ENCODE results near the gene SNRNP25.
"Not testable (repeated sequence)": the region's sequence is repeated elsewhere in the genome, so short reads cannot be mapped to it uniquely, and the experiment has no call there.

SNRNP25 gene

GRCh38 chr16:53346-54236, at the start of gene SNRNP25, which contains the start of gene POLR3K:
Gene SNRNP25, plus strand, starts transcription at chr16:53828. Its CDS starts 189 bp downstream, at chr16:54017.
Gene POLR3K, minus strand, starts transcription at chr16:53608. Its CDS starts 22 bp downstream, at chr16:53586.
- peak; percentile 95 for DNase-seq

DNA sequence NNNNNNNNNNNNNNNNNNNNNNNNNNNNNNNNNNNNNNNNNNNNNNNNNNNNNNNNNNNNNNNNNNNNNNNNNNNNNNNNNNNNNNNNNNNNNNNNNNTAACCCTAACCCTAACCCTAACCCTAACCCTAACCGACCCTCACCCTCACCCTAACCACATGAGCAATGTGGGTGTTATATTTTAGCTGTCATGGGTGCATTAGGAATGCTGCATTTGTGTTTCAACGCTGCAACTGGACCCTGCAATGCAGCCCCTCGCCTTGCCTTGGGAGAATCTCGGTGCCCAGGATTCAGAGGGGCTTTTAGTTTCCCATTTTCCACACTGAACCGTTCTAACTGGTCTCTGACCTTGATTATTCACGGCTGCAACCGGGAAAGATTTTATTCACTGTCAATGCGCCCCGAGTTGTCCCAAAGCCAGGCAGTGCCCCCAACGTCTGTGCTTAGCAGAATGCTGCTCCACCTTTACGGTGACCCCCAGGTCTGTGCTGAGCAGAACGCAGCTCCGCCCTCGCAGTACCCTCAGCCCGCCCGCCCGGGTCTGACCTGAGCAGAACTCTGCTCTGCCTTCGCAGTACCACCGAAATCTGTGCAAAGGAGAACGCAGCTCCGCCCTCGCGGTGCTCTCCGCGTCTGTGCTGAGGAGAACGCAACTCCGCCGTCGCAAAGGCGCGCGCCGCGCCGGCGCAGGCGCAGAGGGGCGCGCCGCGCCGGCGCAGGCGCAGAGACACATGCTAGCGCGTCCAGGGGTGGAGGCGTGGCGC, 43.5 kb upstream of the SNRNP25 start:
- no peak for DNase-seq

- not testable (repeated sequence) for DNase-seq
These were observed 42.9 kb upstream of the SNRNP25 start for GRCh38 chr16:10772-11171.

GRCh38 chr16:17062-17765, 36.4 kb upstream of the SNRNP25 start:
- not testable (repeated sequence) for DNase-seq

- not testable (repeated sequence) for DNase-seq
These were observed 32.7 kb upstream of the SNRNP25 start for GRCh38 chr16:20886-21285.

GRCh38 chr16:24151-24550, 29.5 kb upstream of the SNRNP25 start:
- not testable (repeated sequence) for DNase-seq

DNA sequence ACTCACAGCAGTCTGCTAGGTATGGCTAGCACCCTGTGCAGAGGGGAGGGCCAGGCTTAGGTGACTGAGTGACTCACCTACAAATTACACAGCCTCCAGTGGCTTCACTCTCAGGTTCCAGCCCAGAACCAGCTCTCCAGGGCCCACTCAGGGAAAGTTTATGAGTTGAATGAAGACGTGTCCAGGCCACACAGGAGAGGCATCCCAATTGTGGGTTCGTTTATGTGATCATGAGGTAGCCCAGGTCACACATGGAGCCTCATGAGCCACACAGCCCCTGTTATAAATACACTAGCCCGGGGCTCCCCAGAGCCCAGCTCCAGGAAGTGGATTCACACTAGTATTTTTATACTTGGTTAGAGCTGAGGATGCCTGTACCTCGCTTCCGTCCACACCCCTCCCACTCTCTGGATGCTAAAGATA, 27.7 kb upstream of the SNRNP25 start:
- not testable (repeated sequence) for DNase-seq

- not testable (repeated sequence) for DNase-seq
These were observed 23.0 kb upstream of the SNRNP25 start for GRCh38 chr16:30627-31026.

DNA sequence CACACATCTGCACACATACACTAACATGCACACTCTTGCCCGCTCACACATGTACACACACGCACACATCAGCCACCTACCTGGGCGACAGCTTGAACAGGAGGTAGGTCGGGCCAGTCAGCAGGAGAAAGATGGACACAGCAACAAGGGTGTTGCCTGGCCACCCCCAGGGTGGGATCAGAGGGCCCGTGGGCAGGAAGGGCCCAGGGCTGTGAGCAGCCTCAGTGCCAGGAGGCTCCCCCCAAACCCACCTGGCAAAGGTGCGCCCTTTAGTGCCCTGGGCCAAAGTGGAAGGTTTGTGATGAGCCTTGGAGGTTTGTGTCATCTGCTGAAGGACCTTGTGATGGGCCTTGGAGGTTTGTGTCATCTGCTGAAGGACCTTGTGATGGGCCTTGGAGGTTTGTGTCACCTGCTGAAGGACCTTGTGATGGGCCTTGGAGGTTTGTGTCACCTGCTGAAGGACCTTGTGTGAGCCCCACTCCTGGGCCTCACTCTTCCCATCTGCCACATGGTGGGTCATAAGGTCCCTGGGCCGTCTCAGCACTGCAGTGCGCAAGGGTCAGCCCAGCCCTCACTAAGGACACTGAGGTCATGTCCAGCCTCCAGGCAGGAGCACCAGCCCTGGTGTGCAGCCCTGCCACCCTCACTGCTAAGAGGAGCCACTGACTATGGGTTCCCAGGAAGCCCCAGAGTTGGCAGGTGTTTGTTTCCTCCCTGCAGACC, 20.3 kb upstream of the SNRNP25 start:
- DNase-seq, result not testable (repeated sequence)

GRCh38 chr16:33877-34647, 19.6 kb upstream of the SNRNP25 start:
- no peak for DNase-seq

- no peak for DNase-seq
These were observed 19.0 kb upstream of the SNRNP25 start for GRCh38 chr16:34648-34987.

DNA sequence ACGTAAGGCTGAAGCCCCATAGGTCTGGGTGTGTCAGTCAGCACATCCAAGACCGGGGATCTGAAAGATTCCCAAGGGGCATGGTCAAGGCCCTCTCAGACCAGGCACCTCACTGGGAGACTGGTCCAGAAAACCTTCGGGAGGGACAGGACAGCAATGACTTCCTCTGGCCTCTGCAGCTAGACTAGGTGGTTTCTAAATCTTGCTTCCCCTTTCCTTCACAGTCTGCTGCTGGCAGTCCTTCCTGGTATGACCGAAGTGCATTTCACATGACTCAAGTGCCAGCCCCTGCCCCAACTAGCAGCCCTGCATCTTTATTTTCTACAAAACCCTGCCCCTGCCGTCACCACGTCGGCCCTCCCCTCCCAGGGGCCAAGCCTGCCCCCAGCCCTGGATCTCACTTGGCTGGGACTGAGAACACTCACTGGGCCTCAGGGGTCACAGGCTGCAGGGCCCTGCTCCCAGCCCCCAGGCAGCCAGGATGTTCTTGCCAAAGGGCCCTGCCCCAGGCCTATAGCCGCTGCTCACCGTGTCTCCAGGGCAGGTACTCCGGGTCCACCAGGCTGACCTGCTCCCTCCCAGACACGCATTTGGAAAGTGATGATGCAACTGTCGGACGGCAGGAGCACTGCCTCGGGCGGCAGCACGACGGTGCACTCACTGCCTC, 18.5 kb upstream of the SNRNP25 start:
- no peak for DNase-seq

- no peak for DNase-seq
These were observed 17.8 kb upstream of the SNRNP25 start for GRCh38 chr16:35678-36305.

DNA sequence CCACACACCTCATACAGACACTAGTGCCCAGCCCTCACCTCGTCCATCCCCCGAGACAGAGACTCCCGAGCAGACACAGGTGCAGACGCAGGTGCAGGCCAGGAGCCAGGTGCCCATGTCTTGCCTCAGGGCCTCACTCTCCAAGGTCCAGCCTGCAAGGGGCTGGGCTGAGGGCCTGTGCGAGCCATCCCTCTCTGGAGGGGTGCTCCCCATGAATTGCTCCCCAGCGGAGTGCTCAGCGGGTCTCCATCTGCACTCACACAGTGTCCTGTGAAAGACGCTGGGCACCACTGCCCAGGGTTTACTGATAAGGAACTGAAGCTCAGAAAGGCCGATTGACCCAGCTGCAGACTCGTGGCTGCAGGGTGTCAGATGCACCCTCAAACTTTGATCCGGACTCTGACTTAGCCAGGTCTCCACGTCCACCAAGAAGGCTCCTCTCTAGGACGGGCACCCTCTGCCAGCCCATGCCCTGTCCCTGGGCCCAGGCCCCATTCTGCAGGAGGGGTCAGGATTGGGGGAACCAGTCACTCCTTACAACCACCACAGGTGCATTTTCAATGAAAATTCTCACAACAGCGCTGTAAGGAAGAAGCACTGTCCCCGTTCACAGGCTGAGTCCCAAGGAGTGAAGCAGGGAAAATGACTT, 17.2 kb upstream of the SNRNP25 start:
- DNase-seq, result no peak

GRCh38 chr16:37511-37910, 16.1 kb upstream of the SNRNP25 start:
- no peak for DNase-seq

DNA sequence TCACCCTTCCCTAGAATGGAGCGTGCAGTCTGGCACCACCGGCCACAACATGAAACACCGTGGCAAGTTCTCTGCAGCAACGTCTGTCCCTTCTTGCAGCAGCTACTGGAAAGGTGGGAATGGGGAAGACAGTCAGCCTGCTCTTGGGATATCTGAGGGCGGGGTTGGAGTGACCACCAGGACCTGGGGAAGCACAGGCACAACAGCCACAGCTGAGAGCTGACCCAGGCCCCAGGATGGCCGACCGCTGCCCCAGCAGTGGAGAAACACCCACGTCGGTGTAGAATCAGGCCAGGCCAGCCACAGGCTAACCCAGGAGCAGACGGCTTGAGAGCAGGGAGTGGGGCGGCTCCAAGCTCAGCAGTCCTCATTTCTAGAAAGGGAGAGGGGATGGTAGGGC, 15.4 kb upstream of the SNRNP25 start:
- not testable (repeated sequence) for DNase-seq

- DNase-seq, result no peak
These were observed 14.4 kb upstream of the SNRNP25 start for GRCh38 chr16:38941-39892.

- no peak for DNase-seq
These were observed 12.1 kb upstream of the SNRNP25 start for GRCh38 chr16:41439-42068.
